ENCODE data around the gene HDGF. TPM values are rescaled to one million over a fixed set of nuclear protein-coding genes. Genes with fewer than 3 reads are reported as not detected.
A peak's percentile ranks its signal among the peaks of the same experiment; 100 is the strongest.

The HDGF gene
- total and polyA plus RNA-seq, 9 of the 15 experiments (the other 6 are each of a cell fraction or from before 2014, with no cell fraction given): 38.8 to 601 (median 400) TPM

GRCh38 chr1:156727926-156728598, 23.4 kb downstream of the HDGF start, which contains the start of gene METTL25B (continued):
- TF ChIP-seq ZZZ3 (IDR thresholded peaks at IDR 0.05) (no peak), ZNF239 (CRISPR knock-in tag; IDR thresholded peaks at IDR 0.05) (no peak), PCBP2 (IDR thresholded peaks at IDR 0.05; ENCODE audit: low read depth, low read length, poor library complexity, severe bottlenecking) (no peak), ZBTB49 (CRISPR knock-in tag; IDR thresholded peaks at IDR 0.05; ENCODE audit: borderline replicate concordance) (no peak), HIVEP1 (CRISPR knock-in tag; IDR thresholded peaks at IDR 0.05) (no peak), L3MBTL2 (IDR thresholded peaks at IDR 0.05) (0 out of 2 replicates have a peak, but pooled peaks have one; percentile 8), EHMT2 (IDR thresholded peaks at IDR 0.05) (no peak), ZKSCAN8 (CRISPR knock-in tag; IDR thresholded peaks at IDR 0.05) (no peak), NRF1 (conservative IDR thresholded peaks at IDR 0.05 in 1 of 2, IDR thresholded peaks at IDR 0.05 in 1 of 2) (peak; percentile 80 to 84), GTF2A2 (tag; IDR thresholded peaks at IDR 0.05) (no peak), ZNF655 (CRISPR knock-in tag; IDR thresholded peaks at IDR 0.05) (no peak), NCOA4 (IDR thresholded peaks at IDR 0.05; ENCODE audit: partially characterized antibody) (no peak), ZNF134 (CRISPR knock-in tag; conservative IDR thresholded peaks at IDR 0.05) (no peak), THAP12 (CRISPR knock-in tag; IDR thresholded peaks at IDR 0.05) (no peak), HDAC2 (IDR thresholded peaks at IDR 0.05) (peak; percentile 62; the same call in 1 of the 2 replicates), ZNF696 (CRISPR knock-in tag; conservative IDR thresholded peaks at IDR 0.05) (no peak), RBM15 (IDR thresholded peaks at IDR 0.05; ENCODE audit: insufficient read depth, low read length) (no peak), FOXO4 (CRISPR knock-in tag; IDR thresholded peaks at IDR 0.05) (no peak), ZSCAN29 (IDR thresholded peaks at IDR 0.05) (no peak; the same call in 1 of the 2 replicates), JUNB (CRISPR knock-in tag; conservative IDR thresholded peaks at IDR 0.05) (no peak)

Measured in K562 (cell line).